Mesenchymal stem cell (in vitro differentiated cells and primary cell): ENCODE data around the gene FAM193B.
A peak's percentile ranks its signal among the peaks of the same experiment; 100 is the strongest.

Source experiments
- DNase-seq: peaks from one replicate; pipeline ENCODE4 v3.0.0-alpha.2; 2013
- H2AFZ ChIP-seq: one replicate; pipeline ENCODE4 v1.6.1; 2013; ENCODE audit warnings: low read depth, mild to moderate bottlenecking, control low read depth, inconsistent platforms, low read length, moderate library complexity
- H2AK5ac ChIP-seq: 2 replicates; pipeline ENCODE4 v1.6.1; 2013; ENCODE audit warnings: low read length, moderate library complexity, mild to moderate bottlenecking, inconsistent platforms; ENCODE audit not compliant: severe bottlenecking
- H2BK120ac ChIP-seq: one replicate; pipeline ENCODE4 v1.6.1; 2013; ENCODE audit warnings: low read depth, mild to moderate bottlenecking, inconsistent platforms, low read length, moderate library complexity
- H2BK12ac ChIP-seq, 2 experiments: one replicate each; pipeline ENCODE4 v1.6.1; 2013; ENCODE audit warnings: inconsistent platforms in 2 of 2, low read length in 2 of 2, mild to moderate bottlenecking in 2 of 2, moderate library complexity in 2 of 2, control low read depth in 1 of 2
- H2BK15ac ChIP-seq: one replicate; pipeline ENCODE4 v1.6.1; 2013; ENCODE audit warnings: mild to moderate bottlenecking, low read depth, inconsistent platforms; ENCODE audit not compliant: poor library complexity, severe bottlenecking
- H2BK5ac ChIP-seq: 2 replicates; pipeline ENCODE4 v1.6.1; 2013; ENCODE audit warnings: low read depth, mild to moderate bottlenecking, low read length, control low read depth, inconsistent platforms; ENCODE audit not compliant: poor library complexity, severe bottlenecking
- H3K14ac ChIP-seq, 2 experiments: one replicate each; pipeline ENCODE4 v1.6.1; 2013; ENCODE audit warnings: inconsistent platforms in 2 of 2, low read length in 2 of 2, control low read depth in 1 of 2, mild to moderate bottlenecking in 1 of 2, moderate library complexity in 1 of 2
- H3K18ac ChIP-seq, 2 experiments: one replicate each; pipeline ENCODE4 v1.6.1; 2013; ENCODE audit warnings: inconsistent platforms in 2 of 2, low read length in 2 of 2, control low read depth in 1 of 2, low read depth in 1 of 2, mild to moderate bottlenecking in 1 of 2
- H3K23ac ChIP-seq, 2 experiments: one replicate each; pipeline ENCODE4 v1.6.1; 2013; ENCODE audit warnings: inconsistent platforms in 2 of 2, low read length in 2 of 2, mild to moderate bottlenecking in 2 of 2, moderate library complexity in 2 of 2, control low read depth in 1 of 2
- H3K27ac ChIP-seq: 2 replicates; pipeline ENCODE4 v1.5.1; 2013; ENCODE audit warnings: mild to moderate bottlenecking, moderate library complexity, low read length, control low read depth, inconsistent platforms; ENCODE audit not compliant: poor library complexity, severe bottlenecking
- H3K27me3 ChIP-seq, 2 experiments: 2 replicates each; pipeline versions ENCODE4 v1.6.1 to v1.7.0; 2013; ENCODE audit warnings: low read length in 2 of 2, mild to moderate bottlenecking in 2 of 2, moderate library complexity in 2 of 2, control low read depth in 1 of 2, inconsistent platforms in 1 of 2; ENCODE audit not compliant: control insufficient read depth in 1 of 2, insufficient read depth in 1 of 2
- H3K36me3 ChIP-seq, 2 experiments: 2 replicates each; pipeline versions ENCODE4 v1.6.1 to v1.7.0; 2013; ENCODE audit warnings: low read length in 2 of 2, control low read depth in 1 of 2, inconsistent platforms in 1 of 2, low read depth in 1 of 2, mild to moderate bottlenecking in 1 of 2; ENCODE audit not compliant: insufficient read depth in 2 of 2, control insufficient read depth in 1 of 2
- H3K4ac ChIP-seq, 2 experiments: one replicate each; pipeline ENCODE4 v1.6.1; 2013; ENCODE audit warnings: inconsistent platforms in 2 of 2, low read length in 2 of 2, mild to moderate bottlenecking in 2 of 2, moderate library complexity in 2 of 2, control low read depth in 1 of 2, low read depth in 1 of 2
- H3K4me1 ChIP-seq: 2 replicates; pipeline ENCODE4 v1.6.1; 2013; ENCODE audit warnings: low read depth, low read length, control low read depth; ENCODE audit not compliant: control insufficient read depth, insufficient read depth
- H3K4me2 ChIP-seq: 2 replicates; pipeline ENCODE4 v1.6.1; 2013; ENCODE audit warnings: low read length, mild to moderate bottlenecking, inconsistent platforms; ENCODE audit not compliant: poor library complexity, severe bottlenecking
- H3K4me3 ChIP-seq, 2 experiments: 2 replicates each; pipeline versions ENCODE4 v1.5.1 to v1.7.0; 2013; ENCODE audit warnings: low read length in 2 of 2, mild to moderate bottlenecking in 2 of 2, control low read depth in 1 of 2, low read depth in 1 of 2; ENCODE audit not compliant: insufficient read depth in 1 of 2
- H3K79me1 ChIP-seq: replicated peaks from 2 replicates; pipeline ENCODE4 v1.6.1; 2013; ENCODE audit warnings: mild to moderate bottlenecking, control low read depth, low read length, inconsistent platforms; ENCODE audit not compliant: poor library complexity, severe bottlenecking
- H3K9ac ChIP-seq: 2 replicates; pipeline ENCODE4 v1.7.0; 2013; ENCODE audit warnings: mild to moderate bottlenecking, low read length, moderate library complexity
- H3K9me3 ChIP-seq: 2 replicates; pipeline ENCODE4 v1.7.0; 2013; ENCODE audit warnings: mild to moderate bottlenecking, low read length; ENCODE audit not compliant: control insufficient read depth
- H4K8ac ChIP-seq: one replicate; pipeline ENCODE4 v1.6.1; 2013; ENCODE audit warnings: inconsistent platforms, mild to moderate bottlenecking, low read length, moderate library complexity
- H4K91ac ChIP-seq: one replicate; pipeline ENCODE4 v1.6.1; 2013; ENCODE audit warnings: mild to moderate bottlenecking, low read length, inconsistent platforms
- WGBS: methylation state at CpG from one replicate; pipeline ENCODE4 v1.1.7; 2013; ENCODE audit warnings: mixed read lengths; 5-methylcytosine and 5-hydroxymethylcytosine counted together

The FAM193B gene

GRCh38 chr5:177601577-177602457, 47.5 kb upstream of the FAM193B start:
- Histone ChIP-seq H2BK5ac (no peak overlapping the region), H3K9me3 (no peaks in the 10 kb centered on the region), H4K8ac (no peak overlapping the region), H3K18ac (no peak overlapping the region), H2BK12ac (no peak overlapping the region), H3K4me2 (no peak overlapping the region), H3K23ac (no peak overlapping the region), H2AFZ (no peak overlapping the region), H2AK5ac (no peak overlapping the region), H3K36me3 (peaks cover 17 to 38% of the 10 kb centered on the region in 2 experiments), H3K79me1 (peaks cover 21% of the 10 kb centered on the region), H3K4ac (no peak overlapping the region), H3K27me3 (no peaks in the 10 kb centered on the region), H3K27ac (no peak overlapping the region), H3K4me1 (peaks cover 11% of the 10 kb centered on the region), H3K9ac (peak overlapping the region; percentile 95), H4K91ac (no peak overlapping the region), H3K4me3 (no peak overlapping the region), H3K14ac (no peak overlapping the region), H2BK15ac (no peak overlapping the region), H2BK120ac (no peak overlapping the region)
- DNase-seq: peak; percentile 14
- WGBS: 96% methylated on average over 13 of the region's 13 CpGs

- no peak for DNase-seq
- Histone ChIP-seq H3K4ac (peak overlapping the region in 1 of 2 experiments; percentile 38), H2AFZ (no peak overlapping the region), H3K79me1 (peaks cover 27% of the 10 kb centered on the region), H3K18ac (no peak overlapping the region), H3K36me3 (peaks cover 23 to 38% of the 10 kb centered on the region in 2 experiments), H3K14ac (no peak overlapping the region), H2BK15ac (no peak overlapping the region), H3K23ac (peak overlapping the region in 1 of 2 experiments; percentile 5), H4K8ac (no peak overlapping the region), H3K9ac (peak overlapping the region; percentile 95), H3K4me2 (peak overlapping the region; percentile 69), H3K27ac (no peak overlapping the region), H3K4me1 (peaks cover 13% of the 10 kb centered on the region), H2BK12ac (no peak overlapping the region), H3K4me3 (peak overlapping the region in 1 of 2 experiments; percentile 92), H2BK5ac (no peak overlapping the region), H3K27me3 (no peaks in the 10 kb centered on the region), H2AK5ac (no peak overlapping the region), H2BK120ac (no peak overlapping the region), H4K91ac (no peak overlapping the region), H3K9me3 (no peaks in the 10 kb centered on the region)
- 97% methylated on average over 11 of the region's 11 CpGs for WGBS
Observed at GRCh38 chr5:177601126-177601525, 46.8 kb upstream of the FAM193B start.

- Histone ChIP-seq H3K79me1 (peaks cover 30% of the 10 kb centered on the region), H3K27ac (peak overlapping the region; percentile 48), H2BK12ac (no peak overlapping the region), H3K14ac (peak overlapping the region in 1 of 2 experiments; percentile 0), H3K27me3 (no peaks in the 10 kb centered on the region), H3K9ac (peak overlapping the region; percentile 95), H3K4ac (peak overlapping the region; percentile 1 to 71), H2BK15ac (peak overlapping the region; percentile 15), H2AK5ac (no peak overlapping the region), H3K4me1 (peaks cover 16% of the 10 kb centered on the region), H3K4me3 (peak overlapping the region; percentile 86 to 92), H3K9me3 (no peaks in the 10 kb centered on the region), H4K8ac (peak overlapping the region; percentile 82), H3K18ac (peak overlapping the region in 1 of 2 experiments; percentile 75), H2AFZ (no peak overlapping the region), H3K4me2 (peak overlapping the region; percentile 69), H3K36me3 (peaks cover 23 to 38% of the 10 kb centered on the region in 2 experiments), H3K23ac (no peak overlapping the region), H2BK120ac (no peak overlapping the region), H2BK5ac (no peak overlapping the region), H4K91ac (no peak overlapping the region)
- WGBS: 13% methylated on average over 16 of the region's 16 CpGs
- peak; percentile 54 for DNase-seq
Observed at GRCh38 chr5:177600508-177601018, 46.2 kb upstream of the FAM193B start.
